Measurements from ENCODE around the gene MTNR1B. TPM values are rescaled to one million over a fixed set of nuclear protein-coding genes. Genes with fewer than 3 reads are reported as not detected.

The MTNR1B gene
- total and polyA plus RNA-seq, 2 of the 13 experiments (the other 11 are each of a cell fraction or from before 2014, with no cell fraction given): not detected

DNA sequence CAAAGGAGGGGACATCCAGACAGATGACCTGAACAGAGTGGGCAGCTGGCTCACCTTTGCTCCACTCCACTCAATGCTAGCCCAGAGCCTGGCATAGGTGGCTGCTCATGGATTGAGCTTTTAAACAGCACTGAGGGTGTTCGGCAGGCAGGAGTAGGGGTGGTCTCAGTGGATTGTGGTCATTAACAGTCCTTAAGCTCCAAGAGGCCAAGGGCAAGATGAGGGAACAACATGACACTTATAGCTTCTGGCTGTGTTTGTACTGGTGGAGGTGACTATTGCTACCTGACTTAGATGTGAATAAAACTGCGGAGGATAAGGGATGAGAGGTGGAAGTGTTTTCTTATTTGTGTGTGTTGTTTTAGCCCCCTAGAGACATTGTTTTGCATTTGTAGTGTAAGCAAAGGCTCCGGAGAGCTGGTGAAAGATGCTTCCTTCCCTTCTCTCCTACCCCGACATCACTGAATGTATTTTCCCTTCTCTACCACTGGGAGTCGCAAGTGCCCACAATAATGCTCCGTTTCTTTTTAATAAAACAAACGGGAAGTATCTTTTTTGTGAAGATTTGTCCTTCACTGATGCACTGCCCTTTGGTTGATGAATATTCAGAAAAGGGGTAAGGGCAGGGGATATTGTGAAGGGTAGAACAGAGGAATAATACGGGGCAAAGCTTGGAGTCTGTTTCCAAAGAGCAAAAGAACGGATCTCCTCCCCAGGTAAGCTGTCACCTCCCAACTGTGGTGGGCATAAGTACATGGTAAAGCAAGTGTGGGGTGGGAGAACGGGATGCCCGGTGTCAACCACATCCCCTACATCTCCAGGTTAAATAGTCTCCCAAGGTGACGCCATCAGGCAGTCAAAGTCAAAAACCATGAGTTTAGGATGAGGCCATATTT is 27.5 kb upstream of the MTNR1B start (continued):
- TF ChIP-seq ZNF33A (CRISPR knock-in tag; IDR thresholded peaks at IDR 0.05; ENCODE audit: borderline replicate concordance): no peak
- TF ChIP-seq GPN1 (CRISPR knock-in tag; IDR thresholded peaks at IDR 0.05; ENCODE audit: borderline replicate concordance): no peak
- TF ChIP-seq, protein P1, sequence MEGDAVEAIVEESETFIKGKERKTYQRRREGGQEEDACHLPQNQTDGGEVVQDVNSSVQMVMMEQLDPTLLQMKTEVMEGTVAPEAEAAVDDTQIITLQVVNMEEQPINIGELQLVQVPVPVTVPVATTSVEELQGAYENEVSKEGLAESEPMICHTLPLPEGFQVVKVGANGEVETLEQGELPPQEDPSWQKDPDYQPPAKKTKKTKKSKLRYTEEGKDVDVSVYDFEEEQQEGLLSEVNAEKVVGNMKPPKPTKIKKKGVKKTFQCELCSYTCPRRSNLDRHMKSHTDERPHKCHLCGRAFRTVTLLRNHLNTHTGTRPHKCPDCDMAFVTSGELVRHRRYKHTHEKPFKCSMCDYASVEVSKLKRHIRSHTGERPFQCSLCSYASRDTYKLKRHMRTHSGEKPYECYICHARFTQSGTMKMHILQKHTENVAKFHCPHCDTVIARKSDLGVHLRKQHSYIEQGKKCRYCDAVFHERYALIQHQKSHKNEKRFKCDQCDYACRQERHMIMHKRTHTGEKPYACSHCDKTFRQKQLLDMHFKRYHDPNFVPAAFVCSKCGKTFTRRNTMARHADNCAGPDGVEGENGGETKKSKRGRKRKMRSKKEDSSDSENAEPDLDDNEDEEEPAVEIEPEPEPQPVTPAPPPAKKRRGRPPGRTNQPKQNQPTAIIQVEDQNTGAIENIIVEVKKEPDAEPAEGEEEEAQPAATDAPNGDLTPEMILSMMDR (CRISPR knock-in tag; IDR thresholded peaks at IDR 0.05): peak; percentile 72
- TF ChIP-seq ZNF256 (CRISPR knock-in tag; conservative IDR thresholded peaks at IDR 0.05): no peak
- TF ChIP-seq SMC3 (IDR thresholded peaks at IDR 0.05; ENCODE audit: low read length): peak; percentile 85

DNA sequence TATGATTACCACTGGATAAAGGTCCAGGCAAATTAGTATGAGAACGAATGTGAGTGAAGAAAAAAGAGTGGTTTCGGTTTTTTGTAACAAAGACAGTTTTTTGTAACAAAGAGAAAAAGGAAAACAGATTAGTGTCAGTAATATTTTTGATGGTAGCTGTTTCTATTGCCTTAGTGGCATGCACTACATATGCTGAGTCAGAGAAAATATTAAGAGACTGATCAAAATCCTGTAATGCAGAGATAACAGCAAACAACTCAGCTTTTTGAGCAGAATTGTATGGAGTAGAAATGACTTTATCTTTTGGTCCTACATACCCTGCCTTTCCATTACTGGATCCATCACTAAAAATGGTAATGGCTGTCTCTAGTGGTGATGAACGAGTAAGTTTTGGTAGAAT is 22.7 kb upstream of the MTNR1B start:
- H3K4me2 ChIP-seq (ENCODE audit: low read depth, low read length): no peak overlapping the region
- H4K20me1 ChIP-seq (ENCODE audit: insufficient read depth, low read length): no peaks in the 10 kb centered on the region
- intact Hi-C loops (cut with micrococcal nuclease; ENCODE audit: unreplicated experiment): loop anchor here (10.0 kb wide), 1 partner anchor 708 kb away; no protein-coding TSS in a partner anchor
- H3K36me3 ChIP-seq (replicated peaks in 1 of 2; ENCODE audit: control insufficient read depth in 1 of 2, insufficient read depth in 2 of 2, low read length in 2 of 2): no peaks in the 10 kb centered on the region
- DNase-seq (ENCODE audit: low spot score) (no peak), FAIRE-seq (no peak), ATAC-seq (no peak)
- ChIA-PET CTCF (ENCODE audit: low intra/inter-chr PET ratio, low total read pairs) (no interaction called here), POLR2A (no interaction called here)
- peaks cover 22% of the 10 kb centered on the region; the same call in 1 of the 2 replicates for H3K9me3 ChIP-seq (ENCODE audit: low read length)
- H3K4me1 ChIP-seq (ENCODE audit: insufficient read depth, low read length): peaks cover 20% of the 10 kb centered on the region
- BruUV-seq (replicated peaks): no TSS peak
- in situ Hi-C loops (cut with HindIII; ENCODE audit: extremely low pct_ligation_motif_present, low pct_unique_long_range_greater_than_20kb): loop anchor here (10.0 to 25.0 kb wide), 3 partner anchors 216 to 691 kb away; no protein-coding TSS in a partner anchor
- H3K27ac ChIP-seq (ENCODE audit: extremely low read length, insufficient read depth, low read length): no peak overlapping the region
- 11% methylated on average over 3 of the region's 3 CpGs for WGBS (ENCODE audit: low lambda C conversion rate)
- no peak overlapping the region for H2AFZ ChIP-seq (ENCODE audit: low read length)
- no peak overlapping the region for H3K4me3 ChIP-seq (replicated peaks in 1 of 3; ENCODE audit: insufficient read depth in 1 of 3, low read depth in 2 of 3, low read length in 3 of 3)
- H3K9ac ChIP-seq (ENCODE audit: insufficient read depth, low read depth, low read length): no peak overlapping the region
- no peaks in the 10 kb centered on the region for H3K79me2 ChIP-seq (ENCODE audit: insufficient read depth, low read length)
- H3K27me3 ChIP-seq (ENCODE audit: control insufficient read depth in 1 of 2, insufficient read depth in 2 of 2, low read length in 2 of 2): no peaks in the 10 kb centered on the region
- TF ChIP-seq SAFB2 (CRISPR knock-in tag; IDR thresholded peaks at IDR 0.05; ENCODE audit: borderline replicate concordance, low read depth): no peak
- TF ChIP-seq MAFK (conservative IDR thresholded peaks at IDR 0.05 in 1 of 2, IDR thresholded peaks at IDR 0.05 in 1 of 2; ENCODE audit: low read length in 2 of 2): peak; percentile 14 to 65; a peak in 2 of 4 replicates
- TF ChIP-seq ZNF253 (CRISPR knock-in tag; IDR thresholded peaks at IDR 0.05; ENCODE audit: borderline replicate concordance): no peak
- TF ChIP-seq GTF2F1 (IDR thresholded peaks at IDR 0.05; ENCODE audit: low read length): no peak
- TF ChIP-seq, protein P2, sequence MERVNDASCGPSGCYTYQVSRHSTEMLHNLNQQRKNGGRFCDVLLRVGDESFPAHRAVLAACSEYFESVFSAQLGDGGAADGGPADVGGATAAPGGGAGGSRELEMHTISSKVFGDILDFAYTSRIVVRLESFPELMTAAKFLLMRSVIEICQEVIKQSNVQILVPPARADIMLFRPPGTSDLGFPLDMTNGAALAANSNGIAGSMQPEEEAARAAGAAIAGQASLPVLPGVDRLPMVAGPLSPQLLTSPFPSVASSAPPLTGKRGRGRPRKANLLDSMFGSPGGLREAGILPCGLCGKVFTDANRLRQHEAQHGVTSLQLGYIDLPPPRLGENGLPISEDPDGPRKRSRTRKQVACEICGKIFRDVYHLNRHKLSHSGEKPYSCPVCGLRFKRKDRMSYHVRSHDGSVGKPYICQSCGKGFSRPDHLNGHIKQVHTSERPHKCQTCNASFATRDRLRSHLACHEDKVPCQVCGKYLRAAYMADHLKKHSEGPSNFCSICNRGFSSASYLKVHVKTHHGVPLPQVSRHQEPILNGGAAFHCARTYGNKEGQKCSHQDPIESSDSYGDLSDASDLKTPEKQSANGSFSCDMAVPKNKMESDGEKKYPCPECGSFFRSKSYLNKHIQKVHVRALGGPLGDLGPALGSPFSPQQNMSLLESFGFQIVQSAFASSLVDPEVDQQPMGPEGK (CRISPR knock-in tag; IDR thresholded peaks at IDR 0.05): no peak
- TF ChIP-seq SP1 (IDR thresholded peaks at IDR 0.05): no peak
- no peak for TF ChIP-seq SP1 (CRISPR knock-in tag; IDR thresholded peaks at IDR 0.05)
- TF ChIP-seq, protein P3, sequence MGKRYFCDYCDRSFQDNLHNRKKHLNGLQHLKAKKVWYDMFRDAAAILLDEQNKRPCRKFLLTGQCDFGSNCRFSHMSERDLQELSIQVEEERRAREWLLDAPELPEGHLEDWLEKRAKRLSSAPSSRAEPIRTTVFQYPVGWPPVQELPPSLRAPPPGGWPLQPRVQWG (CRISPR knock-in tag; IDR thresholded peaks at IDR 0.05; ENCODE audit: borderline replicate concordance, low read depth): no peak
- TF ChIP-seq, protein P4, sequence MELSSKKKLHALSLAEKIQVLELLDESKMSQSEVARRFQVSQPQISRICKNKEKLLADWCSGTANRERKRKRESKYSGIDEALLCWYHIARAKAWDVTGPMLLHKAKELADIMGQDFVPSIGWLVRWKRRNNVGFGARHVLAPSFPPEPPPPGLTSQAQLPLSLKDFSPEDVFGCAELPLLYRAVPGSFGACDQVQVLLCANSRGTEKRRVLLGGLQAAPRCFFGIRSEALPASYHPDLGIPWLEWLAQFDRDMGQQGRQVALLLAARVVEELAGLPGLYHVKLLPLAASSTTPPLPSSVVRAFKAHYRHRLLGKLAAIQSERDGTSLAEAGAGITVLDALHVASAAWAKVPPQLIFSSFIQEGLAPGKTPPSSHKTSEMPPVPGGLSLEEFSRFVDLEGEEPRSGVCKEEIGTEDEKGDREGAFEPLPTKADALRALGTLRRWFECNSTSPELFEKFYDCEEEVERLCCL (CRISPR knock-in tag; IDR thresholded peaks at IDR 0.05; ENCODE audit: borderline replicate concordance): no peak
- no peak for TF ChIP-seq HNF4A (CRISPR knock-in tag; IDR thresholded peaks at IDR 0.05)
- TF ChIP-seq ZNF672 (CRISPR knock-in tag; IDR thresholded peaks at IDR 0.05): no peak
- no peak for TF ChIP-seq ZNF724P (CRISPR knock-in tag; IDR thresholded peaks at IDR 0.05; ENCODE audit: borderline replicate concordance)
- TF ChIP-seq NR1H2 (CRISPR knock-in tag; IDR thresholded peaks at IDR 0.05; ENCODE audit: borderline replicate concordance, low read depth): no peak
